Measurements from ENCODE around the gene SLC38A8. TPM values are rescaled to one million over a fixed set of nuclear protein-coding genes. Genes with fewer than 3 reads are reported as not detected.

Gene SLC38A8
- total RNA-seq, 3 donors from 2014 or later (not counting 1 experiment from before 2014, with no cell fraction given), result not detected

DNA sequence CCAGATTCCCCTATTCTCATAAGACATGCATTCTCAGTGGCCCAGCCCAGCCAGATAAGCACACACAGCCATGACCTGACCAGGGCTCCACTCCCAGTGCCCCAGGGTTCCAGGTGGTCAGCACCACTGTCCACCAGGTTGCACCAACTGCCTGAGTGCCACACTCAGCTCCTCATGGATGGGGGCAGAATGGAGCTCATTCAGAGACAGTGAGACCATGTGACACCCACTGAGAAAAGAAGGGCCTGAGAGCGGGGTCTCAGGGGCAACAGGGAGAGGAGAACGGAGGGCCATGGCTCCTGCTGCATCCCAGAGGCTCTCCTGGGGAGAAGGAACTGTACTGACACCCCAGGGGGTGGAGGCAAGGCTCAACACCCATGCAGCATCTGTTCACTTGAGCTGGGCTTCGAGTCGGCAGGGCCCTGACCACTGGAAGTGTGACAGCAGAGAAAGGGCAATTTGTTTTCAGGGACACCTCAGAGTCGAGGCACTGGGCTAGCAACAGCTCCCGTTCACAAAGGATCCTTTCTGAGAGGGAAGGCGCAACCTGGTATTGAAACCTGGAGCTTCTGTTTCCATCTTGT, 18.7 kb upstream of the SLC38A8 start:
- no peaks in the 10 kb centered on the region for H3K9me3 Mint-ChIP-seq
- H3K4me1 Mint-ChIP-seq, result no peaks in the 10 kb centered on the region
- DNase-seq (no peak), ATAC-seq (no peak)
- no peaks in the 10 kb centered on the region for H3K27me3 ChIP-seq (ENCODE audit: control insufficient read depth, insufficient read depth, low read length)
- intact Hi-C loops (cut with micrococcal nuclease), result no loop called here
- H3K36me3 Mint-ChIP-seq, result peaks cover 21% of the 10 kb centered on the region
- TF ChIP-seq CTCF (IDR thresholded peaks at IDR 0.05), result no peak
- H3K4me3 ChIP-seq (ENCODE audit: low read length), result no peak overlapping the region
- H3K9me3 ChIP-seq (ENCODE audit: control insufficient read depth, insufficient read depth, low read length), result no peaks in the 10 kb centered on the region
- H3K27ac Mint-ChIP-seq, result no peak overlapping the region
- peaks cover 87% of the 10 kb centered on the region for H3K36me3 ChIP-seq (ENCODE audit: control insufficient read depth, insufficient read depth, low read length)
- 97% methylated on average over 7 of the region's 7 CpGs for WGBS (ENCODE audit: insufficient coverage)
- no peak overlapping the region for H3K27ac ChIP-seq (ENCODE audit: low read length)
- H3K27me3 Mint-ChIP-seq (ENCODE audit: low read depth in 2 of 2), result no peaks in the 10 kb centered on the region
- no peaks in the 10 kb centered on the region for H3K4me1 ChIP-seq (ENCODE audit: control insufficient read depth, insufficient read depth, low read length)
- H3K4me3 Mint-ChIP-seq, result no peak overlapping the region

GRCh38 chr16:84059946-84060901, 17.6 kb upstream of the SLC38A8 start:
- ATAC-seq, result no peak
- Histone ChIP-seq H3K27ac (ENCODE audit: low read length) (no peak overlapping the region), H3K36me3 (ENCODE audit: control insufficient read depth, insufficient read depth, low read length) (peaks cover 87% of the 10 kb centered on the region), H3K27me3 (ENCODE audit: control insufficient read depth, insufficient read depth, low read length) (no peaks in the 10 kb centered on the region), H3K4me1 (ENCODE audit: control insufficient read depth, insufficient read depth, low read length) (no peaks in the 10 kb centered on the region), H3K4me3 (ENCODE audit: low read length) (no peak overlapping the region), H3K9me3 (ENCODE audit: control insufficient read depth, insufficient read depth, low read length) (no peaks in the 10 kb centered on the region)
- no peak for TF ChIP-seq CTCF (IDR thresholded peaks at IDR 0.05)
- WGBS (ENCODE audit: insufficient coverage), result 96% methylated on average over 28 of the region's 28 CpGs
- DNase-seq, result no peak
- Mint-ChIP-seq H3K27ac (no peak overlapping the region), H3K9me3 (no peaks in the 10 kb centered on the region), H3K36me3 (peaks cover 21% of the 10 kb centered on the region), H3K4me3 (no peak overlapping the region), H3K27me3 (ENCODE audit: low read depth in 2 of 2) (no peaks in the 10 kb centered on the region), H3K4me1 (no peaks in the 10 kb centered on the region)
- intact Hi-C loops (cut with micrococcal nuclease), result no loop called here

- no peaks in the 10 kb centered on the region for H3K27me3 ChIP-seq (ENCODE audit: control insufficient read depth, insufficient read depth, low read length)
- no peak overlapping the region for H3K27ac Mint-ChIP-seq
- intact Hi-C loops (cut with micrococcal nuclease), result no loop called here
- no peak overlapping the region for H3K27ac ChIP-seq (ENCODE audit: low read length)
- no peak for TF ChIP-seq CTCF (IDR thresholded peaks at IDR 0.05)
- H3K36me3 Mint-ChIP-seq, result peaks cover 24% of the 10 kb centered on the region
- ATAC-seq (no peak), DNase-seq (no peak)
- H3K9me3 ChIP-seq (ENCODE audit: control insufficient read depth, insufficient read depth, low read length), result no peaks in the 10 kb centered on the region
- no peaks in the 10 kb centered on the region for H3K27me3 Mint-ChIP-seq (ENCODE audit: low read depth in 2 of 2)
- no peaks in the 10 kb centered on the region for H3K4me1 ChIP-seq (ENCODE audit: control insufficient read depth, insufficient read depth, low read length)
- peaks cover 89% of the 10 kb centered on the region for H3K36me3 ChIP-seq (ENCODE audit: control insufficient read depth, insufficient read depth, low read length)
- H3K4me3 Mint-ChIP-seq, result no peak overlapping the region
- no peak overlapping the region for H3K4me3 ChIP-seq (ENCODE audit: low read length)
- H3K4me1 Mint-ChIP-seq, result no peaks in the 10 kb centered on the region
- no peaks in the 10 kb centered on the region for H3K9me3 Mint-ChIP-seq
- WGBS (ENCODE audit: insufficient coverage), result 94% methylated on average over 11 of the region's 11 CpGs
These were observed 16.5 kb upstream of the SLC38A8 start for GRCh38 chr16:84059111-84059510.
